Astrocyte (in vitro differentiated cells and primary cell): Measurements from ENCODE around the gene TGIF2.

Experiments used
- CTCF ChIP-seq: IDR thresholded peaks from 2 replicates; pipeline ENCODE4 v1.5.1; 2011; ENCODE audit warnings: low read depth, mild to moderate bottlenecking, inconsistent platforms, low read length, moderate library complexity; ENCODE audit not compliant: insufficient read depth
- EZH2 ChIP-seq: IDR thresholded peaks from 2 replicates; pipeline ENCODE4 v1.6.1; 2012; ENCODE audit warnings: mild to moderate bottlenecking, low read length, inconsistent platforms; ENCODE audit not compliant: insufficient read depth

- TF ChIP-seq CTCF (no peak), EZH2 (no peak)
Measured at GRCh38 chr20:36573798-36574365, 485 bp downstream of the TGIF2 start.
